ENCODE measurements around the gene TP53AIP1. TPM values are rescaled to one million over a fixed set of nuclear protein-coding genes. Genes with fewer than 3 reads are reported as not detected.

The TP53AIP1 gene
- total and polyA plus RNA-seq, 9 of the 15 experiments (the other 6 are each of a cell fraction or from before 2014, with no cell fraction given), result not detected

DNA sequence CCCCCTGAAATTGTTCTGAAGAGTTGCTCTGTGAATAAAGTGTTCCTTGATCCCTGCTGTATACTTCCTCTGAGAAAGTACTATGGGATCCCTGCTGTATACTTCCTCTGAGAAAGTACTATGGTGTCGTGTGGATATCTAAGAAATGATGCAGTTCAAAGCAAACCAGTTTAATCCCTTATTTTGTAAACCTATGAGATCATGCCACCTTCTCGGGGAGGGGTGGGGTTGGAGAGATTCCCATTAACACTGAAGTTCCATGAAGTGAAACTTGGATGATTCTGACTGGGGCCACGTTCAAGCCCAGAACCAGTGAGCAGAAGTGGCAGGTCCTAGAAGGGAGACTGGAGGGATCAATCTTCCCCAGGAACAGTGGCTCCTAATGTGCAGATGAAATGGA lies 13.0 kb upstream of the TP53AIP1 start (continued):
- TF ChIP-seq, protein P1, sequence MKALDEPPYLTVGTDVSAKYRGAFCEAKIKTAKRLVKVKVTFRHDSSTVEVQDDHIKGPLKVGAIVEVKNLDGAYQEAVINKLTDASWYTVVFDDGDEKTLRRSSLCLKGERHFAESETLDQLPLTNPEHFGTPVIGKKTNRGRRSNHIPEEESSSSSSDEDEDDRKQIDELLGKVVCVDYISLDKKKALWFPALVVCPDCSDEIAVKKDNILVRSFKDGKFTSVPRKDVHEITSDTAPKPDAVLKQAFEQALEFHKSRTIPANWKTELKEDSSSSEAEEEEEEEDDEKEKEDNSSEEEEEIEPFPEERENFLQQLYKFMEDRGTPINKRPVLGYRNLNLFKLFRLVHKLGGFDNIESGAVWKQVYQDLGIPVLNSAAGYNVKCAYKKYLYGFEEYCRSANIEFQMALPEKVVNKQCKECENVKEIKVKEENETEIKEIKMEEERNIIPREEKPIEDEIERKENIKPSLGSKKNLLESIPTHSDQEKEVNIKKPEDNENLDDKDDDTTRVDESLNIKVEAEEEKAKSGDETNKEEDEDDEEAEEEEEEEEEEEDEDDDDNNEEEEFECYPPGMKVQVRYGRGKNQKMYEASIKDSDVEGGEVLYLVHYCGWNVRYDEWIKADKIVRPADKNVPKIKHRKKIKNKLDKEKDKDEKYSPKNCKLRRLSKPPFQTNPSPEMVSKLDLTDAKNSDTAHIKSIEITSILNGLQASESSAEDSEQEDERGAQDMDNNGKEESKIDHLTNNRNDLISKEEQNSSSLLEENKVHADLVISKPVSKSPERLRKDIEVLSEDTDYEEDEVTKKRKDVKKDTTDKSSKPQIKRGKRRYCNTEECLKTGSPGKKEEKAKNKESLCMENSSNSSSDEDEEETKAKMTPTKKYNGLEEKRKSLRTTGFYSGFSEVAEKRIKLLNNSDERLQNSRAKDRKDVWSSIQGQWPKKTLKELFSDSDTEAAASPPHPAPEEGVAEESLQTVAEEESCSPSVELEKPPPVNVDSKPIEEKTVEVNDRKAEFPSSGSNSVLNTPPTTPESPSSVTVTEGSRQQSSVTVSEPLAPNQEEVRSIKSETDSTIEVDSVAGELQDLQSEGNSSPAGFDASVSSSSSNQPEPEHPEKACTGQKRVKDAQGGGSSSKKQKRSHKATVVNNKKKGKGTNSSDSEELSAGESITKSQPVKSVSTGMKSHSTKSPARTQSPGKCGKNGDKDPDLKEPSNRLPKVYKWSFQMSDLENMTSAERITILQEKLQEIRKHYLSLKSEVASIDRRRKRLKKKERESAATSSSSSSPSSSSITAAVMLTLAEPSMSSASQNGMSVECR (CRISPR knock-in tag; IDR thresholded peaks at IDR 0.05), result no peak
- TF ChIP-seq SAP30 (IDR thresholded peaks at IDR 0.05; ENCODE audit: borderline replicate concordance, insufficient read depth, low read depth, low read length, poor library complexity, severe bottlenecking), result no peak
- TF ChIP-seq SRSF3 (IDR thresholded peaks at IDR 0.05; ENCODE audit: insufficient read depth, low read length), result no peak
- TF ChIP-seq NCOA6 (IDR thresholded peaks at IDR 0.05), result no peak
- TF ChIP-seq MAFK (IDR thresholded peaks at IDR 0.05; ENCODE audit: low read length), result no peak

DNA sequence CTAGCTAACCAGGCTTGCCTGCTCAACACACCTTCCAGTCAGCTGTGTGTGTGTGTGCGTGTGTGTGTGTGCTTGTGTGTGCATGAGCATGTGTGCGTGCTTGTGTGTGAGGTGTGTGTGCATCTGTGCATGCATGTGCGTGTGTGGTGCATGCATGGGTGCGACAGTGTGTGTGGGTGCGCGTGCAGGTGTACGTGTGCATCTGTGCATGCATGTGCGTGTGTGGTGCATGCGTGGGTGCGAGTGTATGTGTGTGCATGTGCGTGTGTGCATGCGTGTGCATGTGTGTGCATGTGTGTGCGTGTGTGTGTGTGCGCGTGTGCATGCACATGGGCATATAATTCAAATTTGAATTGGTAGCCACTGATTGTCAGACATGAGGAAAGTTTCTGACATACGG lies 10.5 kb upstream of the TP53AIP1 start:
- H3K4me3 ChIP-seq, result no peak overlapping the region
- H3K4me2 ChIP-seq (ENCODE audit: insufficient read depth, low read length), result no peak overlapping the region
- ChIA-PET POLR2A (no interaction called here), CTCF (ENCODE audit: low intra/inter-chr PET ratio) (no interaction called here)
- peaks cover 0 to 4% of the 10 kb centered on the region in 2 experiments; a peak in 2 of 5 replicates for H3K27me3 ChIP-seq (ENCODE audit: control insufficient read depth in 2 of 2, insufficient read depth in 2 of 2, low read length in 2 of 2)
- H3K9me3 ChIP-seq (replicated peaks; ENCODE audit: control insufficient read depth, insufficient read depth, low read depth, low read length), result no peaks in the 10 kb centered on the region
- no peak overlapping the region for H3K27ac ChIP-seq (ENCODE audit: extremely low read depth, low read depth, low read length)
- H3K9ac ChIP-seq (ENCODE audit: insufficient read depth in 1 of 2, low read depth in 2 of 2, low read length in 2 of 2), result no peak overlapping the region
- ATAC-seq (no peak), DNase-seq (ENCODE audit: extremely low read depth in 1 of 4, low spot score in 3 of 4) (no peak), FAIRE-seq (no peak)
- BruUV-seq (replicated peaks), result no TSS peak
- WGBS (ENCODE audit: insufficient coverage, low coverage, missing lambda C conversion rate), result 2% methylated on average over 16 of the region's 16 CpGs
- H3K79me2 ChIP-seq (ENCODE audit: control insufficient read depth, insufficient read depth, low read length), result no peaks in the 10 kb centered on the region
- no peaks in the 10 kb centered on the region for H3K4me1 ChIP-seq (replicated peaks in 1 of 2; ENCODE audit: control insufficient read depth in 2 of 2, insufficient read depth in 2 of 2, low read length in 2 of 2)
- TF ChIP-seq ZNF589 (CRISPR knock-in tag; IDR thresholded peaks at IDR 0.05; ENCODE audit: low read depth), result no peak
- TF ChIP-seq, protein P2, sequence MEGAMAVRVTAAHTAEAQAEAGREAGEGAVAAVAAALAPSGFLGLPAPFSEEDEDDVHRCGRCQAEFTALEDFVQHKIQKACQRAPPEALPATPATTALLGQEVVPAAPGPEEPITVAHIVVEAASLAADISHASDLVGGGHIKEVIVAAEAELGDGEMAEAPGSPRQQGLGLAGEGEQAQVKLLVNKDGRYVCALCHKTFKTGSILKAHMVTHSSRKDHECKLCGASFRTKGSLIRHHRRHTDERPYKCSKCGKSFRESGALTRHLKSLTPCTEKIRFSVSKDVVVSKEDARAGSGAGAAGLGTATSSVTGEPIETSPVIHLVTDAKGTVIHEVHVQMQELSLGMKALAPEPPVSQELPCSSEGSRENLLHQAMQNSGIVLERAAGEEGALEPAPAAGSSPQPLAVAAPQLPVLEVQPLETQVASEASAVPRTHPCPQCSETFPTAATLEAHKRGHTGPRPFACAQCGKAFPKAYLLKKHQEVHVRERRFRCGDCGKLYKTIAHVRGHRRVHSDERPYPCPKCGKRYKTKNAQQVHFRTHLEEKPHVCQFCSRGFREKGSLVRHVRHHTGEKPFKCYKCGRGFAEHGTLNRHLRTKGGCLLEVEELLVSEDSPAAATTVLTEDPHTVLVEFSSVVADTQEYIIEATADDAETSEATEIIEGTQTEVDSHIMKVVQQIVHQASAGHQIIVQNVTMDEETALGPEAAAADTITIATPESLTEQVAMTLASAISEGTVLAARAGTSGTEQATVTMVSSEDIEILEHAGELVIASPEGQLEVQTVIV (CRISPR knock-in tag; IDR thresholded peaks at IDR 0.05; ENCODE audit: borderline replicate concordance), result no peak
- no peak for TF ChIP-seq RNF2 (IDR thresholded peaks at IDR 0.05)
- TF ChIP-seq SIX5 (IDR thresholded peaks at IDR 0.05; ENCODE audit: borderline replicate concordance in 1 of 2, insufficient read depth in 1 of 2, low read depth in 1 of 2, low read length in 2 of 2), result no peak
- no peak for TF ChIP-seq EGR1 (conservative IDR thresholded peaks at IDR 0.05)
- TF ChIP-seq ZNF3 (CRISPR knock-in tag; IDR thresholded peaks at IDR 0.05), result no peak
- in situ Hi-C loops (cut with MboI) (no loop called here), intact Hi-C loops (cut with micrococcal nuclease) (loop anchor here (10.0 kb wide), 2 partner anchors 382 to 918 kb away; no protein-coding TSS in a partner anchor)
- no peaks in the 10 kb centered on the region for H3K9me1 ChIP-seq (ENCODE audit: control insufficient read depth, insufficient read depth, low read length)
- no peaks in the 10 kb centered on the region for H4K20me1 ChIP-seq (replicated peaks; ENCODE audit: control insufficient read depth, insufficient read depth, low read length)
- H3K36me3 ChIP-seq (ENCODE audit: control insufficient read depth, insufficient read depth, low read length), result no peaks in the 10 kb centered on the region
- no peak overlapping the region for H2AFZ ChIP-seq (ENCODE audit: low read depth, low read length)

Measured in K562 (cell line).